Measurements from ENCODE around the gene COL13A1. TPM values are rescaled to one million over a fixed set of nuclear protein-coding genes. Genes with fewer than 3 reads are reported as not detected.

The COL13A1 gene
- total RNA-seq, 2 donors from 2014 or later: not detected

DNA sequence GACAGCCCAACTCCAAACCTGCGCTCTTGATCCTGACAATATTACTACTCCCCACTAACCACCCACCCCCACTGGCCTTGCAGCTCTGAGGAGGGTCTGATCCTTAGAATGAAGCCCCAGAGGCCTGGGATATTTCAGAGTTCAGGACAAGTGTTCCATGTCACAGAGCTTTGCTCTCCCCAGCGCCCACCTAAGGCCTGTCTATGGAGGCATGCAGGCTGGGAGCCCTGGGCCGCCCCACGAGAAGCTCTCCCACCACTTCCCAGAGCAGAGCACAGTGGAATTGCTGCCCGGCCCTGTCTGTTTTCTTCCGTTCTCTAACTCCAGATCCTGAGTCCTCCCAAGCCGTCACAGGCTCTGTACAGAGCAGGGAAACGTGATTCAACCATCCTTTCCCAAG lies 74.6 kb downstream of the COL13A1 start:
- Mint-ChIP-seq H3K36me3 (no peaks in the 10 kb centered on the region), H3K27ac (no peak overlapping the region), H3K9me3 (no peaks in the 10 kb centered on the region), H3K4me3 (no peak overlapping the region), H3K4me1 (ENCODE audit: low read depth in 2 of 2) (no peaks in the 10 kb centered on the region), H3K27me3 (peaks cover 0 to 6% of the 10 kb centered on the region in 2 donors)
- no peak for DNase-seq (ENCODE audit: low spot score)
- no peak for ATAC-seq

- Mint-ChIP-seq H3K9me3 (no peaks in the 10 kb centered on the region), H3K4me1 (ENCODE audit: low read depth in 2 of 2) (no peaks in the 10 kb centered on the region), H3K36me3 (no peaks in the 10 kb centered on the region), H3K27me3 (peaks cover 0 to 6% of the 10 kb centered on the region in 2 donors), H3K4me3 (no peak overlapping the region), H3K27ac (no peak overlapping the region)
- no peak for DNase-seq (ENCODE audit: low spot score)
- ATAC-seq: no peak
Observed at GRCh38 chr10:69876931-69877330, 75.2 kb downstream of the COL13A1 start.

DNA sequence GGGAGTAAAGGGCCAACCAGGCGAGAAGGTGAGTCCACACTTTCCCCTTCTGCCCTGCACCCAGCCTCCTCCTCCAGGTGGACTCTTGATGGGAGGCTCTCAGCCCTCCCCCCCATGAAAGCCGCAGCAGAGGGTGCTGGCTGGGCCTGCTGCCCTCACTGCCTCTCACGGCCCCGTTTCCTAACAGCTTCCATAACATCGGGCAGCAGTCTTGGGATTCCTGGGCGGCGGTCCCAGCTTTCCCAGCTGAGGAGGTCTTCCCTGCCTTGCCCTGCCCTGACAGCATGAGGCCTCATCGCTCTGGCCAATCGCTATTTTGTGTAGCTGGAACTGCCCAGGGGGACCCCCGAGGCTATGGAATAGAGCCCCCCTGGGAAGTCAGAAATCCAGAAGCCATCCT lies 76.3 kb downstream of the COL13A1 start:
- H3K27ac Mint-ChIP-seq: no peak overlapping the region
- H3K27me3 Mint-ChIP-seq: peaks cover 0 to 6% of the 10 kb centered on the region in 2 donors
- ATAC-seq (no peak), DNase-seq (ENCODE audit: low spot score) (no peak)
- H3K4me1 Mint-ChIP-seq (ENCODE audit: low read depth in 2 of 2): no peaks in the 10 kb centered on the region
- no peaks in the 10 kb centered on the region for H3K36me3 Mint-ChIP-seq
- H3K4me3 Mint-ChIP-seq: no peak overlapping the region
- H3K9me3 Mint-ChIP-seq: no peaks in the 10 kb centered on the region

- H3K27me3 Mint-ChIP-seq: peaks cover 6 to 8% of the 10 kb centered on the region in 2 donors
Observed at GRCh38 chr10:69878951-69879350, 77.2 kb downstream of the COL13A1 start.

GRCh38 chr10:69879634-69880257 lies 78.0 kb downstream of the COL13A1 start:
- Mint-ChIP-seq H3K9me3 (no peaks in the 10 kb centered on the region), H3K27ac (no peak overlapping the region), H3K4me1 (ENCODE audit: low read depth in 2 of 2) (no peaks in the 10 kb centered on the region), H3K4me3 (no peak overlapping the region), H3K27me3 (peaks cover 6 to 11% of the 10 kb centered on the region in 2 donors), H3K36me3 (no peaks in the 10 kb centered on the region)
- ATAC-seq (no peak), DNase-seq (ENCODE audit: low spot score) (no peak)

More at GRCh38 chr10:69878951-69879350, 77.2 kb downstream of the COL13A1 start:
- Mint-ChIP-seq H3K9me3 (no peaks in the 10 kb centered on the region), H3K4me1 (ENCODE audit: low read depth in 2 of 2) (no peaks in the 10 kb centered on the region), H3K36me3 (no peaks in the 10 kb centered on the region), H3K27ac (no peak overlapping the region), H3K4me3 (no peak overlapping the region)
- no peak for DNase-seq (ENCODE audit: low spot score)
- ATAC-seq: no peak

GRCh38 chr10:69880301-69881081 lies 78.8 kb downstream of the COL13A1 start:
- Mint-ChIP-seq H3K4me3 (no peak overlapping the region), H3K27me3 (peaks cover 6 to 11% of the 10 kb centered on the region in 2 donors), H3K36me3 (no peaks in the 10 kb centered on the region), H3K4me1 (ENCODE audit: low read depth in 2 of 2) (no peaks in the 10 kb centered on the region), H3K9me3 (no peaks in the 10 kb centered on the region), H3K27ac (no peak overlapping the region)
- ATAC-seq (no peak), DNase-seq (ENCODE audit: low spot score) (no peak)

DNA sequence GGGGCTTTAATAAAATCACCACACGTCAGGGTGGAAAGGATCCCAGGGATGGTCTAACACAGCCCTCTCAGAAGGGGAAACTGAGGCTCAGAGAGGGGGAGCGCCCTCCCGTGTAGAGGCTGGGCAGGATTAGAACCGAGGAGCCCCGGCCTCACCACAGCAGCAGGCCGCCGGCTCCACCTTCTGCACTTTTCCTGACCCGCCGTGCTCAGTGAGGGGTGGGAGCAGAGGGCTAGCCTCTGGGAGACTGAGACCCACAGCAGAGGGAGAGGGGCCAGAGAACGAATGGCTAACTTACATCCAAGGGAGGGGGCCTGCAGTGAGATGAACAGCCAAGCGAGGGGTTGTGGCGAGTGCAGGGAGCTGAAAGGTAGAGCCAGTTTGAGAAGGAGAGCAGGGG lies 79.5 kb downstream of the COL13A1 start:
- DNase-seq (ENCODE audit: low spot score) (no peak), ATAC-seq (no peak)
- H3K27me3 Mint-ChIP-seq: peaks cover 6 to 11% of the 10 kb centered on the region in 2 donors
- H3K9me3 Mint-ChIP-seq: no peaks in the 10 kb centered on the region
- H3K36me3 Mint-ChIP-seq: no peaks in the 10 kb centered on the region
- no peaks in the 10 kb centered on the region for H3K4me1 Mint-ChIP-seq (ENCODE audit: low read depth in 2 of 2)
- no peak overlapping the region for H3K4me3 Mint-ChIP-seq
- no peak overlapping the region for H3K27ac Mint-ChIP-seq

DNA sequence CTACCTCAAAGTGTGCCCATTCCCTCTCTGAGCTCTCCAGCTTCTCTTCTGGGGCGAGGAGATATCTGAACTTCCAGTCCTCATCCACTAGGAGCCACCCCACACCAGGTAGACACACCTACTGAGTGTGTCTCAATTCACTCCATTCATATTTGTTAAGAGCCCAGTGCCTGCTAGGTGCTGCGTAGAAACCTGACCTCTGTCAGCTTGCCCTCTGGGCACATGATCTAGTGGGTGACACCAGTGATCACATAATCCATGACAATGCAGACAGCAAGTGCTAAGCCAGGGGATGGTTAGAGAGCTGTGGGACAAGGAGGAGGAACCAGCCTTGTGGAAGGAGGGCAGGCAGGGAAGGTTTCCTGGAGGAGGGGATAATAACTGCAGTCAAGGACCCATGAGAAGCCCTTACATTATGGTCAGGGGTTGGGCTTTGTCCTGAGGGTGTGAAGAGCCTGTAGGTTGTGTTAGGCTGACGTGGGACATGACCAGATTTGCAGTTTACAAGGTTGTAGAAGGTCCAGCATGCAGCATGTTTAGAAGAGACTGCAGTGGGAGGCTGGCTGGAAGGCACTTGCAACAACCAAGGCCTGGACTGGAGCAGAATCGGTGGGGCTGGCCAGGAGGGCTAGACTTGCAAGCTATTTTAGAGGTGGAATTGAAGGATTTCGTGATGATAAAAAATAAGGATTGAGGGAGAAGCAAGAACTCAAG lies 81.8 kb downstream of the COL13A1 start:
- H3K36me3 Mint-ChIP-seq: no peaks in the 10 kb centered on the region
- H3K9me3 Mint-ChIP-seq: no peaks in the 10 kb centered on the region
- DNase-seq (ENCODE audit: low spot score) (no peak), ATAC-seq (no peak)
- no peaks in the 10 kb centered on the region for H3K4me1 Mint-ChIP-seq (ENCODE audit: low read depth in 2 of 2)
- no peak overlapping the region for H3K4me3 Mint-ChIP-seq
- H3K27ac Mint-ChIP-seq: no peak overlapping the region
- peaks cover 6 to 11% of the 10 kb centered on the region in 2 donors for H3K27me3 Mint-ChIP-seq

- Mint-ChIP-seq H3K36me3 (no peaks in the 10 kb centered on the region), H3K9me3 (no peaks in the 10 kb centered on the region), H3K27ac (no peak overlapping the region), H3K4me1 (ENCODE audit: low read depth in 2 of 2) (no peaks in the 10 kb centered on the region), H3K27me3 (peaks cover 6 to 11% of the 10 kb centered on the region in 2 donors), H3K4me3 (no peak overlapping the region)
- ATAC-seq (no peak), DNase-seq (ENCODE audit: low spot score) (no peak)
Observed at GRCh38 chr10:69884024-69884367, 82.3 kb downstream of the COL13A1 start.

GRCh38 chr10:69884686-69885085 lies 83.0 kb downstream of the COL13A1 start:
- Mint-ChIP-seq H3K27me3 (peaks cover 6 to 11% of the 10 kb centered on the region in 2 donors), H3K4me1 (ENCODE audit: low read depth in 2 of 2) (no peaks in the 10 kb centered on the region), H3K4me3 (no peak overlapping the region), H3K36me3 (no peaks in the 10 kb centered on the region), H3K27ac (no peak overlapping the region), H3K9me3 (no peaks in the 10 kb centered on the region)
- ATAC-seq: no peak
- DNase-seq (ENCODE audit: low spot score): no peak

- peaks cover under 1 to 11% of the 10 kb centered on the region in 2 donors for H3K27me3 Mint-ChIP-seq
- H3K9me3 Mint-ChIP-seq: no peaks in the 10 kb centered on the region
Observed at GRCh38 chr10:69885379-69886013, 83.8 kb downstream of the COL13A1 start.

GRCh38 chr10:69888882-69889584 lies 87.3 kb downstream of the COL13A1 start:
- no peaks in the 10 kb centered on the region for H3K4me1 Mint-ChIP-seq (ENCODE audit: low read depth in 2 of 2)
- DNase-seq (ENCODE audit: low spot score): no peak
- no peaks in the 10 kb centered on the region for H3K36me3 Mint-ChIP-seq
- no peak for ATAC-seq
- peaks cover 0 to 2% of the 10 kb centered on the region in 2 donors for H3K27me3 Mint-ChIP-seq
- no peak overlapping the region for H3K4me3 Mint-ChIP-seq
- H3K9me3 Mint-ChIP-seq: no peaks in the 10 kb centered on the region
- no peak overlapping the region for H3K27ac Mint-ChIP-seq

More at GRCh38 chr10:69885379-69886013, 83.8 kb downstream of the COL13A1 start:
- no peak for ATAC-seq
- no peaks in the 10 kb centered on the region for H3K4me1 Mint-ChIP-seq (ENCODE audit: low read depth in 2 of 2)
- H3K36me3 Mint-ChIP-seq: no peaks in the 10 kb centered on the region
- H3K27ac Mint-ChIP-seq: no peak overlapping the region
- H3K4me3 Mint-ChIP-seq: no peak overlapping the region
- no peak for DNase-seq (ENCODE audit: low spot score)

DNA sequence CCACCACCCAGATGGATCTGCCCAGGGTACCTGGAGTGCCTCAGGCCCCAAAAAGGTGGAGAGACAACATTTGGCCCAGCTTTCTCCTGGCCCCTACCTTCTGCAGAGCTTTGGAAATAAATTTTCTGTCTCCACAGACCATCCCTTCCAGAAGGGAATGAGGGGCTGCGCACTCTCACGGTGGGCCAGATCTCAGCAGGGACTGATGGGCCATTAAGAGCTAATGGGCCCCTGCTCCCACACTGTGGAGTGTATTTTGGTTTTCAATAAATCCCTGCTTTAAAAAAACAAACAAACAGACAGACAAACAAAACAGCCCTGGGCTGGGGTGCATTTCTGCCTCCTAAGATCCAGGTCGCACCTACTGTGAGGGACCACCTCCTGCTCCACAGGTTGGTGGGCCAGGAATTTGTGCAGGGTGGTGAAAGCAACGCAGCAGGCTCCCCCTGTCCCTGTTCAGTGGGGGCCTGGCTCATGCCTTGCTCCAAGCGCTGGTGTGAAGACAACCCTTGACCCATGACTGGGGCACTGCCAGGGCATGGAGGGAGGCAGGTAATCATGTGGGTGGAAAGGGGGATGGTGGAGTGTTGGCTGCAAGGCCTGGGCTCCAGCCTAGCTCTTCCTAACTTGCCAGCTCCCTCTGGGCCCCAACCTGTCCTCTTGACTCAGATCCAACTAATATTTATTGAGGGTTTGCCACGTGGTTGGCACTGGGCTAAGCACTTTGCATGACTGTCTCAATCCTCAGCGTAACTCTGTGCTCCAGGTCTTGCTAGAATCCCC lies 88.5 kb downstream of the COL13A1 start:
- Mint-ChIP-seq H3K9me3 (no peaks in the 10 kb centered on the region), H3K4me3 (no peak overlapping the region), H3K27ac (no peak overlapping the region), H3K4me1 (ENCODE audit: low read depth in 2 of 2) (no peaks in the 10 kb centered on the region), H3K36me3 (no peaks in the 10 kb centered on the region), H3K27me3 (no peaks in the 10 kb centered on the region)
- no peak for DNase-seq (ENCODE audit: low spot score)
- no peak for ATAC-seq

All from natural killer cell treated with Interleukin-12 subunit alpha and Interleukin-12 subunit beta and Interleukin-15 and Interleukin-18, amount 100 ng/mL, for 72 hours (primary cell).